SJCRH30 (cell line): Measurements from ENCODE around the gene ATP2A3. TPM values are rescaled to one million over a fixed set of nuclear protein-coding genes. Genes with fewer than 3 reads are reported as not detected.

Experiments used
- DNase-seq, 2 experiments: peaks; one replicate each; pipeline ENCODE4 v3.0.0-alpha.2; 2015 to 2020
- H3K27ac ChIP-seq: fragments of 250-450 bp; sonication (Bioruptor Pico); 2 replicates; pipeline ENCODE4 v1.5.1; 2020; ENCODE audit warnings: mild to moderate bottlenecking, moderate library complexity
- H3K27me3 ChIP-seq: fragments of 250-450 bp; sonication (Bioruptor Pico); 2 replicates; pipeline ENCODE4 v1.5.1; 2020; ENCODE audit warnings: mild to moderate bottlenecking, moderate library complexity
- H3K36me3 ChIP-seq: fragments of 250-450 bp; sonication (Bioruptor Pico); 2 replicates; pipeline ENCODE4 v1.5.1; 2020; ENCODE audit warnings: mild to moderate bottlenecking, moderate library complexity
- H3K4me1 ChIP-seq: fragments of 250-450 bp; sonication (Bioruptor Pico); 2 replicates; pipeline ENCODE4 v1.5.1; 2020; ENCODE audit warnings: mild to moderate bottlenecking, moderate library complexity
- H3K4me3 ChIP-seq: fragments of 250-450 bp; sonication (Bioruptor Pico); 2 replicates; pipeline ENCODE4 v1.5.1; 2020; ENCODE audit warnings: mild to moderate bottlenecking, moderate library complexity
- H3K9me3 ChIP-seq: fragments of 250-450 bp; sonication (Bioruptor Pico); replicated peaks from 2 replicates; pipeline ENCODE4 v1.5.1; 2020; ENCODE audit warnings: mild to moderate bottlenecking, moderate library complexity
- total RNA-seq: library from RNA; depleted of rRNA; stranded (reverse); fragments of >200 nt; shearing (Covaris generic); gene quantifications from 2 replicates; pipeline ENCODE4 v1.2.3, GENCODE V29; 2014; rRNA removed

Gene ATP2A3
- total RNA-seq = 1.9 and 2.0 TPM in 2 replicates

DNA sequence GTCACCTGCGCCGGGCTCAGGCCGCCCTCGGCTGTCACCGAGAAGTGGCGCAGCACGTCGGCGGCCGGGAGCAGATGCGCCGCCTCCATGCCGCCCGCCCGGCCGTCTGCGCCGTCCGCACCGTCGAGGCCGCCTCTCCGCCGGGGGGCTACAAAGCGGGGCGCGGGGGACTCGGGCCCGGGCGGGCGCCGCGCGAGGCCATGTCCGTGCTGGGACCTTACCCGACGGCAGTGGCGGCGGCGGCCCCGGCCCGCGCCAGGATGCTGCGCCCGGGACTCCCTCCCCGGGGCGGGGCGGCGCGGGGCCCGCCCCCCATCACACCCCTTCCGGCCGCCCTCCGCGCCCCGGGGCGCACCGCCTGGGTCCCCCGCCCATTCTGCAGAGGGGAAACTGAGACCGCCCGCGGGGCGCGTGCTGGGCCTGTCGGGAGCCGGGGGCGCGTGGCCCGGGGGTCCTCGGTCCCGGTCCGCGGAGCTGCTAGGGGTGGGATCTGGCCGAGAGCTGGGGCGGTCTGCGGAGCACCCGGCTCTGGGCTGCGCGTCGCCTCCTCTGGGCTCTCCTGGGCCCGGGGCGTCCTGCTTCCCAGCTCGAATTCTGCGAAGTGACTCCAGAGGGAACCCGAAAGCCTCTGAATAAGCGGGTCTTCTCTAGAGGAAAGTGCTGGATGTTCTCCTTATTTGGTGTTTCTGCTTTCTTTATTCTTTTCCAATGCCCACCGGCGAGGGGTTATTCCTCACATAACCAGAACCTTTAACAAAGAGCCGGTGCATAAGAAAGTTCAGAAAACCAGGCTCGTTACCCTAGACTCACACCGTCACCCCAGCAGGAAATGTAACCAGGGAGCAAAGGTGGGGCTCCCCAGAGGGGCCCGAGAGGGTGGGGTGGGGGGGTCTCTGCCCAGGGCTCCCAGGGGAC lies at the start of gene ATP2A3:
TSS of gene ATP2A3 (minus strand) at position 235 of the 915 bp plus-strand sequence. CDS start at position 89, 146 bp downstream.
- no peak for DNase-seq
- Histone ChIP-seq H3K4me1 (peaks cover 33% of the 10 kb centered on the region), H3K9me3 (no peaks in the 10 kb centered on the region), H3K36me3 (no peaks in the 10 kb centered on the region), H3K4me3 (peak within 1 kb of the TSS; percentile 38), H3K27ac (peak within 1 kb of the TSS; percentile 28), H3K27me3 (no peaks in the 10 kb centered on the region)

GRCh38 chr17:4010754-4011153 lies 46.5 kb upstream of the ATP2A3 start:
- H3K4me1 ChIP-seq = peaks cover 14% of the 10 kb centered on the region
- H3K9me3 ChIP-seq = no peaks in the 10 kb centered on the region
- DNase-seq = no peak
- H3K27me3 ChIP-seq = no peaks in the 10 kb centered on the region
- H3K4me3 ChIP-seq = no peak overlapping the region
- H3K36me3 ChIP-seq = peaks cover 13% of the 10 kb centered on the region
- no peak overlapping the region for H3K27ac ChIP-seq

DNA sequence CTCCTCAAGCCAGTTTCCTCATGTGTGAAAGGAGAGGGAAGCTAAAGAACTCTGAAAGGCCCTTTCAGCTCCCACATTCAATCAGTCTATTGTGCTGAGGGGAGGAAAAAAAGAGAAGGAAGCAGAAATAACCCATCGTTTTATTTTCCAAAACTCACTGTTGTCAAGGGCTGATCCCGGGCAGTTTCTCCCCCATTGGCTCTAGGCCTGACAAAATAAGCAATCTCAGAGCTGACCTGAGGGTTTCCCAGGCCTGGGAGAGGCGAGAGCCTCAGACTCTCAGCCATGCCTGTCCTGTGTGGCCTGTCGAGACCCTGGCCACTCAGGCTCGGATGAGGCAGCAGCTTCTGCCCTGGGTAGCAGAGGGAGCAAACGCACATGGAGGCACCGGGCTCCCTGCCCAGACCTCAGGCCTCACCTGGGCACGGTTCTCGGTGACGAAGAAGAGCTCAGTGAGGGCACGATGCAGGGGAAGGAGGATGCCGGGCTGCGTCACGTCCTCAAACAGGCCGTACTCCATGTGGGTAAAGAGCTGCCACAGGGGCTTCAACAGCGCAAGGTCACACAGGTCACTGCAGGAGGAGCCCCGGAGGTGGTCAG lies 45.0 kb upstream of the ATP2A3 start:
- Histone ChIP-seq H3K27ac (no peak overlapping the region), H3K36me3 (peaks cover 7% of the 10 kb centered on the region), H3K4me1 (peaks cover 7% of the 10 kb centered on the region), H3K4me3 (no peak overlapping the region), H3K27me3 (no peaks in the 10 kb centered on the region), H3K9me3 (no peaks in the 10 kb centered on the region)
- DNase-seq = no peak

DNA sequence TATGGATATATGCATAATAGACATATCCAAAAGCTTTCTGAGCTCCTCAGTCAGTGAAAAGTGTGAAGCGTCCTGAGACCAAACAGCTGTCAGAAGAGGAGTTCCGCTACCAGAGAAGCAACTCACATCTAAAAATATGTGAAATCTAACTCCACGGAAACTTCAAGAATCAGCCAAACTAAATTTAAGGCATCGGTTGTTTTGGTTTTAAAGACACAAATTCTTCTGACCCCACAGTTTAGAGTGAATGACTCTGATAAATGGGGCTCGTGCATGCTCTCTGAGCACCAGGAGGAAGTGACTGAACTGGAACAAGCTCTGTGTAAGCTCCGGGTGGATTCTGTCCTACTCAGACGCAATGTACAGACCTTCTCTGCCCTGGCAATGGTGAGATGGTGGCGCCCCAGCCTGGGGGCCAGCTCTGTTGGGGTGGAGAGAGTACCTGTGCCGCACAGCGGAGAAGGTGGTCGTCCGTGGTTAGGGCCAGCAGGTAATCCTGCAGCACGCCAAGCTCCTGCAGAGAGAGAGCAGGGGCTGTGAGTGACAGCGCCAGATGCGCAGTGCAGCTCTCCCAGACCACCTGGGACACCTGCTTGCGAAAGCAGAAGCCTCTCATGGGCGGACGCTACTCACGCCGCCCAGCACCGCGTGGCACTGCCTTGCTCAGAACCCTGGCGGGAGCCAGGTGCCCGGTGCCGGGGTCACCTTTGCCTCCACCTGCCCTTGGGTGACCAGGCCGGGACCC lies 44.4 kb upstream of the ATP2A3 start:
- H3K27ac ChIP-seq = no peak overlapping the region
- H3K36me3 ChIP-seq = peaks cover 4% of the 10 kb centered on the region
- H3K27me3 ChIP-seq = no peaks in the 10 kb centered on the region
- H3K4me3 ChIP-seq = no peak overlapping the region
- H3K4me1 ChIP-seq = peaks cover under 1% of the 10 kb centered on the region; the same call in 1 of the 2 replicates
- no peaks in the 10 kb centered on the region for H3K9me3 ChIP-seq
- no peak for DNase-seq

DNA sequence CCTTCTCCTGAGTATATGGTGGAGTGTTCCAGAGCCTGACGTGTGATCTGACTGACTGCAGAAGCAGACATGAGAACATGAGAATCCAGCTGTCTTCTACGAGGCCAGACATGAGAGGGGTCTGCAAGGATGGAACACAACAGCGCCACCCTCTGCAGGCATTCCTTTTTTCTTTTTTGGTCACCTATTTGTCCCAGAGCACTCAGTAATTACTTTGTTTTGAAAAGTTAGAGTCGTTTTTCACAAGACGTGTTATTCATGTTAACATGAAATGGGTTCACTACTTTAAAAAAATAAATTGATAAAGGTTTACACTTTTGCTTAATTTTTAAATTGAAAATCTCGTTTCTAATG lies 43.8 kb upstream of the ATP2A3 start:
- Histone ChIP-seq H3K36me3 (peaks cover 3% of the 10 kb centered on the region; the same call in 1 of the 2 replicates), H3K27me3 (no peaks in the 10 kb centered on the region), H3K4me1 (no peaks in the 10 kb centered on the region), H3K9me3 (no peaks in the 10 kb centered on the region), H3K4me3 (no peak overlapping the region), H3K27ac (no peak overlapping the region)
- no peak for DNase-seq

GRCh38 chr17:4007346-4008081 lies 43.3 kb upstream of the ATP2A3 start:
- Histone ChIP-seq H3K27ac (no peak overlapping the region), H3K36me3 (peaks cover 3% of the 10 kb centered on the region; the same call in 1 of the 2 replicates), H3K27me3 (no peaks in the 10 kb centered on the region), H3K4me1 (no peaks in the 10 kb centered on the region), H3K9me3 (no peaks in the 10 kb centered on the region), H3K4me3 (no peak overlapping the region)
- no peak for DNase-seq

- no peak for DNase-seq
- H3K4me1 ChIP-seq = no peaks in the 10 kb centered on the region
Observed at GRCh38 chr17:4006745-4007211, 42.5 kb upstream of the ATP2A3 start.

DNA sequence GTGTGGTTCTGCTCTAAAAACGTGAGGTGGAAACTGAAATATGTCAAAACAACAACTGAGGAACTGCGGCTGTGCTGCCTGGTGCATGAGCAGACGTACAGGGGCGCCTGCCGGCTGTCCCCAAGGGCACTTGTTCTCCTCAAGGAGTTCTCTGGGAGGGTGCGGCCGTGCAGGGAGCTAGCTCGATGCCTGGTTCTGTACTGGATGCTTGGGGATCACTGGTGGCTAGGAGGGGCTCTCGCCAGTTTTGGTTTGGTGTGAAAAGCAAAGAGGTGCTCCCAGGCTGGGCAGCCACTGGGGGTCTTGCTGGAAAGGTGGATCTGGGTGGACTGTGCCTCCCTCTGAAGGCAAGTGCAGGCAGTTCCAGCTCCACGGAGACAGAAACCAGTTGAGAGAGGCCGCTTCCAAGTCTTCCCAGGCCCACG lies 41.9 kb upstream of the ATP2A3 start:
- H3K27me3 ChIP-seq = no peaks in the 10 kb centered on the region
- no peak overlapping the region for H3K27ac ChIP-seq
- H3K4me3 ChIP-seq = no peak overlapping the region
- no peaks in the 10 kb centered on the region; the same call in 1 of the 2 replicates for H3K36me3 ChIP-seq
- H3K4me1 ChIP-seq = no peaks in the 10 kb centered on the region
- no peaks in the 10 kb centered on the region for H3K9me3 ChIP-seq
- no peak for DNase-seq

More at GRCh38 chr17:4006745-4007211, 42.5 kb upstream of the ATP2A3 start:
- Histone ChIP-seq H3K9me3 (no peaks in the 10 kb centered on the region), H3K4me3 (no peak overlapping the region), H3K36me3 (no peaks in the 10 kb centered on the region; the same call in 1 of the 2 replicates), H3K27ac (no peak overlapping the region), H3K27me3 (no peaks in the 10 kb centered on the region)

- no peak for DNase-seq
- Histone ChIP-seq H3K4me3 (no peak overlapping the region), H3K27me3 (no peaks in the 10 kb centered on the region), H3K4me1 (no peaks in the 10 kb centered on the region), H3K27ac (no peak overlapping the region), H3K9me3 (no peaks in the 10 kb centered on the region), H3K36me3 (no peaks in the 10 kb centered on the region; the same call in 1 of the 2 replicates)
Observed at GRCh38 chr17:4005296-4006164, 41.3 kb upstream of the ATP2A3 start.

GRCh38 chr17:4004517-4005295 lies 40.5 kb upstream of the ATP2A3 start:
- no peaks in the 10 kb centered on the region for H3K27me3 ChIP-seq
- no peak overlapping the region for H3K4me3 ChIP-seq
- no peak overlapping the region for H3K27ac ChIP-seq
- H3K9me3 ChIP-seq = no peaks in the 10 kb centered on the region
- no peak for DNase-seq
- H3K36me3 ChIP-seq = no peaks in the 10 kb centered on the region; the same call in 1 of the 2 replicates
- H3K4me1 ChIP-seq = no peaks in the 10 kb centered on the region

DNA sequence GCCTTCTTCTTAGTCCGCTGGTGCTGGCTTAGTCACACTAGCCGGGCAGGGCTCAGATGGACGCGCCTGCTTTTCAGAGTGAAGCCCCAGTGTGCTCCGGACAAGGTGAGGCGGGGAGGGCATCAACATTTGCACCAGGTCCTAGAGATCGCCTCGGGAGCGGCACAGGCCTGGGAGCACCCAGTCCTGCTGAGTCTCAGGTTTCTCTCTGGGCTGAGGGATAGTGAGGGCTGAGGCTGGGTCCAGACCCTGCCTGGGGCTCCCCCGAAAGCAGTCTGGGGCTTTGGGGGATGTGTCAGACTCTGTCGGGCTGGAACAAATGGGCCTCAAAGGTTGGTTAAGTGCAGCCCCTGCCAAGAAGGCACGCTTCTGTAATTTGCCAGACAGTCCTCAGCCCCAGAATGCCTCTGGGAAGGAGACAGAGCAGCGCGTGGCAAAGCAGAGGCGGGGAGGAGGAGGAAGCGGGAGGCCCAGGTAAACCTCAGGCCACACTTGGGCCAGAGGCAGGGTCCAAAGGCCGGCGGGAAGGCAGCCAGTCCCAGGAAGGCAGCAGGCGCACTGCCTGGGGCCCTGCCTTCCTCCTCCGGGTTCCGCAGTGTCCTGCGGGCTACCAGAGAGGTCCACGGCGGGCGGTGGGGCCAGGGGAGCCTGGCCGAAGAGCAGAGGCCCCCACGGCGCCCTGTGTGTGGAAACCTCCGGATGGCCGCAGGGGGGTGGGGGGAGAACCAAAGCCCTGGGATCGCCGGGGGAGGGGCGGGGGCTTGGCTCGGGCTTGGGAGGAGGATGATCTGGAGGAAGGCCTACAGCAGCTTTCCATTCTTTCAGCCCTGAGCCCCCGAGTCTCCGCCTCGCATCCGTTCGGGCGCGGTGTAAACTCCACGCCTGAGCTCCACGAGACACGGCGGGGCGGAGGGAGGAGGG lies 39.5 kb upstream of the ATP2A3 start:
- Histone ChIP-seq H3K4me1 (no peaks in the 10 kb centered on the region), H3K27me3 (no peaks in the 10 kb centered on the region), H3K27ac (no peak overlapping the region), H3K36me3 (no peaks in the 10 kb centered on the region; the same call in 1 of the 2 replicates), H3K4me3 (no peak overlapping the region), H3K9me3 (no peaks in the 10 kb centered on the region)
- DNase-seq = no peak

GRCh38 chr17:4003131-4003500 lies 38.9 kb upstream of the ATP2A3 start:
- no peaks in the 10 kb centered on the region; the same call in 1 of the 2 replicates for H3K36me3 ChIP-seq
- H3K4me1 ChIP-seq = no peaks in the 10 kb centered on the region
- H3K9me3 ChIP-seq = no peaks in the 10 kb centered on the region
- no peaks in the 10 kb centered on the region for H3K27me3 ChIP-seq
- no peak for DNase-seq
- H3K27ac ChIP-seq = no peak overlapping the region
- no peak overlapping the region for H3K4me3 ChIP-seq
